ENCODE data around the gene RBM20. TPM values are rescaled to one million over a fixed set of nuclear protein-coding genes. Genes with fewer than 3 reads are reported as not detected.

Gene RBM20
- total and polyA plus RNA-seq, 2 of the 4 experiments (the other 2 are of a cell fraction), result under 0.01 to 0.15 TPM

DNA sequence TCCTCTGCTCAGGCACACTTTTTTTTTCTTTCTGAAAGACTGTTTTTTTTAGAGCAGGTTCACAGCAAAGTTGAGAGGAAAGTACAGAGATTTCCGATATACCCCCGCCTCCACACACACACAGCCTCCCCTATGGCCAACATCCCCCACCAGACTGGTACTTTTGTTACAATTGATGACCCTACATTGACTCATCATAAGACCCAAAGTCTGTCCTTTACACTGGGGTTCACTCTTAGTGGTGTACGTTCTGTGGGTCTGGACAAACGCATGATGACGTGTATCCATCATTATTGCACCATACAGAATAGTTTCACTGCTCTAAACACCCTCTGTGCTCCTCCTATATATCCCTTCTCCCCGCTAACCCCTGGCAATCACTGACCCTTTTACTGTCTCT lies 107.7 kb downstream of the RBM20 start:
- in situ Hi-C loops (cut with MboI; ENCODE audit: low sequenced_read_pairs) (no loop called here), dilution Hi-C loops (cut with HindIII; ENCODE audit: low sequenced_read_pairs, unreplicated experiment) (no loop called here), intact Hi-C loops (cut with micrococcal nuclease) (no loop called here)
- Histone ChIP-seq H4K20me1 (ENCODE audit: insufficient read depth, low read length) (no peaks in the 10 kb centered on the region), H3K79me1 (ENCODE audit: low read depth in 1 of 2, low read length in 2 of 2) (no peaks in the 10 kb centered on the region), H3K27ac (ENCODE audit: insufficient read depth, low read length) (no peak overlapping the region), H4K91ac (ENCODE audit: insufficient read depth, low read depth, low read length) (no peak overlapping the region), H3K4ac (ENCODE audit: low read depth, low read length) (no peak overlapping the region), H3K4me2 (ENCODE audit: low read depth, low read length) (no peak overlapping the region), H4K8ac (ENCODE audit: low read depth in 2 of 2, low read length in 2 of 2) (no peak overlapping the region), H3K9me3 (ENCODE audit: control insufficient read depth, insufficient read depth, low read length) (peaks cover 5% of the 10 kb centered on the region; the same call in 1 of the 2 replicates), H2AK5ac (ENCODE audit: low read depth, low read length) (no peak overlapping the region), H3K18ac (ENCODE audit: low read depth, low read length) (no peak overlapping the region), H3K27me3 (ENCODE audit: control insufficient read depth, insufficient read depth, low read length) (peaks cover 8% of the 10 kb centered on the region), H3K56ac (ENCODE audit: extremely low read depth, insufficient read depth, low read length) (no peak overlapping the region), H2BK120ac (ENCODE audit: low read depth, low read length) (no peak overlapping the region), H2BK5ac (ENCODE audit: low read depth, low read length, poor library complexity, severe bottlenecking) (no peak overlapping the region), H3K9me1 (ENCODE audit: insufficient read depth, low read length) (no peaks in the 10 kb centered on the region), H3K9ac (ENCODE audit: low read depth, low read length) (no peak overlapping the region), H2BK20ac (ENCODE audit: low read depth, low read length) (no peak overlapping the region), H3K14ac (replicated peaks; ENCODE audit: low read depth, low read length) (no peak overlapping the region), H3K23ac (ENCODE audit: low read depth, low read length) (no peak overlapping the region), H2BK15ac (ENCODE audit: low read depth, low read length) (no peak overlapping the region), H2AK9ac (replicated peaks; ENCODE audit: low read depth, low read length, poor library complexity) (no peak overlapping the region), H3K4me1 (ENCODE audit: control insufficient read depth, insufficient read depth, low read length) (no peaks in the 10 kb centered on the region), H2AFZ (replicated peaks; ENCODE audit: low read length, poor library complexity) (no peak overlapping the region), H3K36me3 (ENCODE audit: control insufficient read depth, insufficient read depth, low read length) (no peaks in the 10 kb centered on the region), H4K5ac (ENCODE audit: low read depth, low read length) (no peak overlapping the region), H3K4me3 (ENCODE audit: insufficient read depth, low read depth, low read length) (no peak overlapping the region)
- TF ChIP-seq CTCF (conservative IDR thresholded peaks at IDR 0.05; ENCODE audit: low read depth, low read length) (no peak), CHD1 (IDR thresholded peaks at IDR 0.05; ENCODE audit: low read depth, low read length) (no peak), FOS (IDR thresholded peaks at IDR 0.05; ENCODE audit: low read depth, low read length) (no peak), NFE2L2 (IDR thresholded peaks at IDR 0.05; ENCODE audit: low read depth, low read length) (no peak), POLR2A (IDR thresholded peaks at IDR 0.05; ENCODE audit: low read depth, low read length) (no peak), USF2 (IDR thresholded peaks at IDR 0.05; ENCODE audit: low read depth, low read length) (no peak), MAZ (IDR thresholded peaks at IDR 0.05; ENCODE audit: borderline replicate concordance, low read depth, low read length) (no peak)
- DNase-seq, result no peak
- no CpG with 5 or more reads among the region's 6 CpGs for WGBS, 2 experiments (ENCODE audit: extremely low coverage in 2 of 2, insufficient read length in 1 of 2)
- ChIA-PET CTCF (no interaction called here), POLR2A (ENCODE audit: unreplicated experiment) (no interaction called here)
- BruUV-seq (replicated peaks), result no TSS peak
- no peak for ATAC-seq (ENCODE audit: low read depth)
